NCI-H526 treated with DMSO at 0.1 percent for 48 hours (cell line): ENCODE measurements around the gene SLCO4C1.
"Not testable (repeated sequence)": the region's sequence is repeated elsewhere in the genome, so short reads cannot be mapped to it uniquely, and the experiment has no call there.

Source experiments
- DNase-seq: peaks from one replicate; lab custom pipeline; 2025; lab: John Stamatoyannopoulos, UW

The SLCO4C1 gene, protein sequence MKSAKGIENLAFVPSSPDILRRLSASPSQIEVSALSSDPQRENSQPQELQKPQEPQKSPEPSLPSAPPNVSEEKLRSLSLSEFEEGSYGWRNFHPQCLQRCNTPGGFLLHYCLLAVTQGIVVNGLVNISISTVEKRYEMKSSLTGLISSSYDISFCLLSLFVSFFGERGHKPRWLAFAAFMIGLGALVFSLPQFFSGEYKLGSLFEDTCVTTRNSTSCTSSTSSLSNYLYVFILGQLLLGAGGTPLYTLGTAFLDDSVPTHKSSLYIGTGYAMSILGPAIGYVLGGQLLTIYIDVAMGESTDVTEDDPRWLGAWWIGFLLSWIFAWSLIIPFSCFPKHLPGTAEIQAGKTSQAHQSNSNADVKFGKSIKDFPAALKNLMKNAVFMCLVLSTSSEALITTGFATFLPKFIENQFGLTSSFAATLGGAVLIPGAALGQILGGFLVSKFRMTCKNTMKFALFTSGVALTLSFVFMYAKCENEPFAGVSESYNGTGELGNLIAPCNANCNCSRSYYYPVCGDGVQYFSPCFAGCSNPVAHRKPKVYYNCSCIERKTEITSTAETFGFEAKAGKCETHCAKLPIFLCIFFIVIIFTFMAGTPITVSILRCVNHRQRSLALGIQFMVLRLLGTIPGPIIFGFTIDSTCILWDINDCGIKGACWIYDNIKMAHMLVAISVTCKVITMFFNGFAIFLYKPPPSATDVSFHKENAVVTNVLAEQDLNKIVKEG

DNA sequence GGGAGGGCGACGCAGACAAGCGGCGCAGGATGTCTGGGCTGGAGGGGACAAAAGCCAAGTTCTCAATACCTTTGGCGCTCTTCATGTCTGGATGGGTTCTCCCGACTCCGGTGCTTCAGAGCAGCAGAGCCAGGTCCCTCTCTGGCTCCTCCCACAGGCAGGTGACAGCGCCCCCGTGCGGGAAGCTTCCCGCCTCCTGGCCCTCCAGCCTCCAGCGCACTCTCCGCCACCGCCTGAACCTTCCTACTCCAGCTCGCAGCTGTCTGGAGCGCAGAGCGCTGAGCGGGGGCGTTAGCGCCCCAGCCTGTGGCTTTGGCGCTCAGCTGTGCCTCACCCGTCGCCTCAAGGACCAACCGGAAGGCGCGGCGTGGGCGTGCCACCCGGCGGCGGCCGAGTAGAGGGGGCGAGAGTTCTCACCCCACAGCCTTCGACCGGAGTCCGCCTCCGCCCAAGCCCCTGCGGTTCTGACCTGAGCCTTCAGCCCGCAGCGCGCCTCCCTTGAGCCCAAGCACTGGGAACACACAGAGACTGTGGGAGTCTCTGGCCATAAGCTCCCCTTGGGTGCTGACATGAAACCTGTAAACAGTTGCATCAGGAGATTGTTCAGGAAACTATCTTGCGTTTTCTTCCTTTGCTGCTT lies at the start of gene SLCO4C1:
TSS of gene SLCO4C1 (minus strand) at position 107 of the 640 bp plus-strand sequence. CDS start at position 85, 22 bp downstream.
- peak; percentile 26 for DNase-seq

DNA sequence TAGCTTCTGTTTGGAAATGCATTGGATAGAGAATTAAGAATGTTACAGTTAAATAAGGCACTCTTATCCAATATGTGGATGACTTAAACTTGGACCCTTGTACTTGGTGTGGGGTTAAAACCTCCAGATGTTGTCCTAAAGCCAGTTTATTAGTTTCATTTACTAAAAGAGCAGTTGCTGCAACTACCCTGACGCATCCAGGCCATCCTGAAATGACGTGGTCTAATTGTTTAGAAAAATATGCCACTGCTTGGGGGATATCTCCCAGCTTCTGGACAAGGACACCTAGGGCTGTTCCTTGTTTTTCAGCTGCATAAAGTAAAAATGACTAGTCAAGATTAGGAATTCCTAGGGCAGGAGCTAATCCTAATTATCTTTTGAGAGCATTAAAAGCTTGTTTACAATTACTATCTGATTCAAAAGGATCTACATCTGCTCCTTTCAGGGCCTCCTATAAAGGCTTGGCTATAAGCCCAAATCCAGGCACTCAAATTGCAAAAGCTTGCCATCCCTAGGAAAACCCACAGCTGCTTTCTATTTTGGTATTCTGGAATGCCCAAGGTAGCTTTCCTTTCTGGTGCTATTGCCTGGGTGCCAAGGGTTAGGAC lies 45.7 kb upstream of the SLCO4C1 start:
- no peak for DNase-seq

DNA sequence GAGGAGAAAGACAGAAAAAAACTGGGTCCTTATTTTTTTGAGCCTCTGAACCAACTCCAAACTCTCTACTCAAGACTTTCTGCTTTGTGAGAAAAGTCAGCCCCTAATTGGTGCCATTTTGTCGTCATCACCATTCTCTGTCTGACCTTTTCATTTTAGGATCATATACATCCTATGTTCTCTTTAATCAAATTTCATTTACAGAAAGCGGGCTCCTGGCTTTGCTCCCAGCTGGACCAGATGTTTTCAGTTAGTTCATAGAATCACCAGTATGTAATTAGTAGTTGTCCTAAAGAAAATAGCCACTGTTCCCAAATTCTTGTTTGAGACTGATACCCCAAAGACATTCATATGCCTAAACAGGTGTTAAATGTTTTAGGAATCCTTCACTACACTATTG lies 28.6 kb upstream of the SLCO4C1 start:
- no peak for DNase-seq

DNA sequence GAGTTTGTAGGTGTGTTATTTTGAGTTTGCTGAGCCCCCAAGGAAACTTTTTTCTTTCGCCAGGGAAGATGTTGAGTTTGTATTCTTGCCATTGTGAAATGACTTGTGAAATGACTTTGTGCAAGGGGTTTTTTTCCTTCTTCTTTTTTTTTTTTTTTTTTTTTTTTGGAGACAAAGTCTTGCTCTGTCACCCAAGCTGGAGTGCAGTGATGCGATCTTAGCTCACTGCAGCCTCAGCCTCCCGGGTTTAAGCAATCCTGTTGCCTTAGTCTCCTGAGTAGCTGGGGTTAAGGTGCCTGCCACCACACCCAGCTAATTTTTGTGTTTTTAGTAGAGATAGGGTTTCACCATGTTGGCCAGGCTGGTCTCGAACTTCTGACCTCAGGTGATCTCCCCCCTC lies 22.7 kb upstream of the SLCO4C1 start:
- not testable (repeated sequence) for DNase-seq

DNA sequence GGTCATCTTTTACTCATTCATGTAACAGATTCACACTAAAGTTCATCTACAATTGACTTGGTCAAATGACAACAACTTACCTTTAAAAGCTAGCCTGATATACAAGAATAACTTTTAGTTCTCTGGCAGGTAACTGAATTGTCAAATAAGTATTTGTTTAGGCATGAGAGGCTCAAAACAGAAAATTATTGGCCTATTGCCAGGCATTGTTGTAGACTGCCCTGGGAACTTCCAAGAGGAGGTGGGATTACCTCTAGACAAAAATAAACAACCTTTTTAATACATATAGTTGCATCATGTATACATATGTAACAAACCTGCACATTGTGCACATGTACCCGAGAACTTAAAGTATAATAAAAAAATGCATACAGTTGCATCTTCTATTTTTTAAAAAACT lies 18.2 kb upstream of the SLCO4C1 start:
- peak; percentile 17 for DNase-seq

DNA sequence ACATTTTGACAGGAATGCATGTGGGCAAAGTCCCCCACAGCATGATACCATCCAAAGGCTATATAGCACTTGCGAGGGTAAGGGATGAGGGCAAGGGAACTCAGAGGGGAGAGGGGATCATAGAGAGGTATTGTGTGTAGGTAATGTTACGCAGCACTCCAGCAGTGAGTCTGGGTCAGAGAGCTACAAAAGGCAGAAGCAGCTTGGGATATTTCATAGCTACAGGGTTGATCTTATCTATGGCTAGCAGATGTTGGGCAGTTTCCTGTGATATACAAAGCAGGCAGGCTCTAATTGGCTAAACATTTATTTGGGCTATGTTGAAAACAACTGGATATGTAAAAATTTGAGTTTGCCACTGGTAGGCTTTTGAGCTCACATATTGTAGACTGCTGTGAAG lies 17.8 kb upstream of the SLCO4C1 start:
- peak; percentile 12 for DNase-seq

DNA sequence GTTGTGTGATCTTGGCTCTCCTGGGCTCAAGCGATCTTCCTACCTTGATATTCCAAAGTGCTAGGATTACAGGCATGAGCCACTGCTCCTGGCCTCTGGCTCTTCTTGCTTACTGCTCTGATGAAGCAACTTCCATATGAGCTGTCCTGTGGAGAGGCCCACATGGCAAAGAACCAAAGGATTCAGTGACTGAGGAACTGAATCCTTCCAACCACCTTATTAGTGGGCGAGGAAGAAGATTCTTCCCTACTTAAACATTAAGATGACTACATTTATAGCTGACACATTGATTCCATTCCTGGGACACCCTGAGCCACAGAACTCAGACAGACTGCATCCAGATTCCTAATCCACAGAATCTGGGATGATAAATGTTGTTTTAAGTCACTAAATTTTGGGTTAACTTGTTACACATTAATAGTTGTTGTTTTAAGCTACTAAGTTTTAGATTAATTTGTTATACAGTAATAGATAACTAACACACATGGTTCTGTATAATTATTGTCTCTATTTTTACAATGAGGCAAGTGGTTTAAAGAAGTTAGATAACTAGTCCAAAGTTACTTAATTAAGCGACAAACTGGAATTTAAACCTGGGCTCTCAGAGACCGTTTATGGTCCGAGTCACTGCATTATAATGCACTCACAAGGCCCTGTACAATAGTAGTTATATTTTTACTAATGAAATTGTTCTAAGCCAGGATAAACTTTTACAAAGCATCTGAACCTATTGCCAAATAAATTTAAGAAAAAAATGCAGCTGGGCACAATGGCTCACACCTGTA lies 16.7 kb upstream of the SLCO4C1 start:
- DNase-seq, result no peak

DNA sequence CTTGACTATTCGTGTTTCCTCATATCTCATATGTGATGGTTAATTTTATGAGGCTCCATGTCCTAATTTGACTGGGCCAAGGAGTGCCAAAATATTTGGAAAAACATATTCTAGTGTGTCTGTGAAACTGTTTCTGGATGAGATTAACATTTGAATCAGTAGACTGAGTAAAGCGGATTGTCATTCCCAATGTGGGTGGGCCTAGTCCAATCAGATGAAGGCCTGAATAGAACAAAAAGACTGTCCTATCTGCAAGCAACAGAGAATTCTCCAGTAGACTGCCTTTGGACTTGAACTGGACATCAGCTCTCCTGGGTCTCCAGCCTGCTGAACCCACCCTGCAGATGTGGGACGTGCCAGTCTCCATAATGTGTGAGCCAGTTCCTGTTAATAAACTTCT lies 13.5 kb upstream of the SLCO4C1 start:
- DNase-seq, result no peak

DNA sequence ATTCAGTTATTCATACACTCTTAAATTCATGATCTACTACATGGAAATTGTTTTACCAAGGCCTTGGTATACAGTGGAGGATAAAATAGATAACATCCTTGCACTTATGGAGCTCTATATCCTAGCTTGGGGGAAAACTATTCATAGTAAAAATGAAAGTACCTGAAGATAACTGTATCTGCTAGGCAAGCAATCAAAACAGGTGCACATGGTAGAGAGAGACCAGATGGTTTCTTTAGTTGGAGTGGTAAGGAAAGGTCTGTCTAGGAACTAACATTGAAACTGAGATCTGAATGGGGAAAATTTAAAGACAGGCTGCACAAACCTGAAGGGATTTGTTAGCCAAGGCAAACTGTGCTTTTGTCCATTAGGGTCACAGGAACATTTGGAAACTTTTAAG lies 11.1 kb upstream of the SLCO4C1 start:
- no peak for DNase-seq

DNA sequence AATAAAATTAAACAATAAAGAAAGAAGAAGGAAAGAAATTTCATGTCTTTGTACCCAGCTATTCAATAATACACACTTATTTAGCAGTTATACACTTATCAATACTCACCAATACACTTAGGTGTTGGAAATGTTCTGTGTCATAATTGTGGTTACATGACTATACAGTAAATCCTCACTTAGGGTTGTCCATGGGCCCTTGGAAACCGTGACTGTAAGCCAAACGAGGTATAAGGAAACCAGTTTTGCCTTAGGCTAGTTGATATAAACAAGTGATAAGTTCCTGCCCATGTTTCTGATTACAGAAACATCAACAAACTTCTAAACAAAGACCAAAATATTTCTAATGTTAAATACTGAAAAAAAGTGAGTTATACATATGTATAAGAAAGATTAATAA lies 10.0 kb upstream of the SLCO4C1 start:
- no peak for DNase-seq

DNA sequence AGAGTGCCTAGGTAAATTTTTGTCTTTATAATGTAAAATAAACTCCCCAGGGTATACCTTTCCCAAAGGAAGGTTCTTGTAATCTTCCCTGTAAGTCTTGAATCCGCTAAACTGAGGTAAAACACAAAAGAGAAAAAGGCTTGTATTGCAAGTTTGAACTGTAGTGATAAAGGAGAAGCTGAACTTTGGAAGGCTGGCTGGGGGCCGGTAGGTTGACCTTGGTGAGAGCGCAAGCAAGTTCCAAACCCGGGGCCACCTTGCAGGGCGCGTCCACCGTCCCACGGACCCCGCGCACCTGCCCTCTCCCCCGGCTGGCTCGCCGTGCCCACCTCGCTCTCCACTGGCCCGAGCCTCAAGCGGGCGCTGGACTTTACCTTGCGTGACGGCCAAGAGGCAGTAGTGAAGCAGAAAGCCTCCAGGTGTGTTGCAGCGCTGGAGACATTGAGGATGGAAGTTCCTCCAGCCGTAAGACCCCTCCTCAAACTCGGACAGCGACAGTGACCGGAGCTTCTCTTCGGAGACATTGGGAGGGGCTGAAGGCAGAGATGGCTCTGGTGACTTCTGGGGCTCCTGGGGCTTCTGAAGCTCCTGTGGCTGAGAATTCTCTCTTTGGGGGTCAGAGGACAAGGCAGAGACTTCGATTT lies 428 bp downstream of the SLCO4C1 start:
- no peak for DNase-seq

DNA sequence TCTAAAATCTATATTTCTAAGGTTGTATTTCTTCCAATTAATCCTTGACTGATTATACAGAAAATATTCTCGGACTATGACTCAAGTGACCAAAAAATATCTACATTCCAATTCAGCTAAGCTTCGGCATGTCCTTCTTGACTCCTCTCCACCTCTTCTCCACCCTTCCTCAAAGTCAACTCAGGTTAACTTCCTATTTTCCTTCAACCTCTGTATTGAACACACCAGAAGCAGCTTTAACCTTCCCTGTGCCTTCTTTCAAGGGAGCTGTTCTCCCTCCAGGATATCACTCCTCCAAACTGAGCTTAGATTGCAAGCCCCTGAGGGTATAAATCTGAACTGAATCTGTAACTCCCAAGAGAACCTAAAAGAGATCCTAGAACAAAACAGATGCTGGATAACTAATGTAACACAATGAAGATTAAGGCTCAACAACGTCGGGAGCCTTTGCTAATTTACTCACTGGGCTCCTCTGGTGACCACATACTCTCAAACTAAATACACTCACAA lies 1.1 kb downstream of the SLCO4C1 start:
- DNase-seq, result no peak

DNA sequence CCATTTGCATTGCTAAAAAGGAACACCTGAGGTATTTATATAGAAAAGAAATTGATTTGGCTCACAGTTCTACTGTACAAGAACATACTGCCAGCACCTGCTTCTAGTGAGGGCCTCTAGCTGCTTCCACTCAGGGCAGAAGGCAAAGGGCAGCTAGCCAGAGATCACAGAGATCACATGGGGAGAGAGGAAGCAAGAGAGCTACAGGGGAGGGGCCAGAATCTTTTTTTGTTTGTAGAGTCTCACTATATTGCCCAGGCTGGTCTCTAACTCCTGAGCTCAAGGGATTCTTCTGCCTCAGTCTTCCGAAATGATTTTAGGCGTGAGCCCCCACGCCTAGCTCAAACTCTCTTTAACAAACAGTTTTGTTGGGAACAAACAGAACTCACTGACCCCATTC lies 6.1 kb downstream of the SLCO4C1 start:
- DNase-seq, result no peak

DNA sequence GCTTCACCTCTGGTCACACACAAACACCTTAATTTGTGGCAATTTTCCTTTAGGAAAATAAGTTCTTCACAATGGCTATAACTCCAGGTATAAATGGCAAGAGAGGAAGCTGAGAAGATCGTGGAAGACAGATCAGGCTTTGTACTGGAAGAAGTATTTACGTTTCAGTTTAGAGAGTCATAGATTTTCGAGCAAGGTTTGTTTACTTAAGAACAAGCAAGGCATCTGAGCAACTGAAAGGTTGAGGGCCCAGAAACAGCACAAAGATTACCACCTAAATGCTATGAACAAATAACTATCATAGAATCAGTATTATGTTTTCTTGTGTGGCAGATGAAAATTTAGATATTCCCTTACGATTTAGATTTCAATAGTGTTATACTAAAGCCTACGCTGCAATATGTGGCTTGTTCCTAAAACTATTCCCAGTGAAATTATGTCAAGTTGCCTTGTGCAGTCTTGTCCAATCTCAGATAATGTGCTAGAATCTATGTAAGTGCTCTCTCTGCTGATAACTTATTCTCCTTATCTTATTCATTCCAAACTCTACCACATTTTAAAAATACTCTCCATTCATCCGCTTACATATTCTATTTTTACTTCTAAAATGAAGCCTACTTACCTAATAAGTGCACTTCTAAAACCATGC lies 6.7 kb downstream of the SLCO4C1 start:
- DNase-seq, result no peak

DNA sequence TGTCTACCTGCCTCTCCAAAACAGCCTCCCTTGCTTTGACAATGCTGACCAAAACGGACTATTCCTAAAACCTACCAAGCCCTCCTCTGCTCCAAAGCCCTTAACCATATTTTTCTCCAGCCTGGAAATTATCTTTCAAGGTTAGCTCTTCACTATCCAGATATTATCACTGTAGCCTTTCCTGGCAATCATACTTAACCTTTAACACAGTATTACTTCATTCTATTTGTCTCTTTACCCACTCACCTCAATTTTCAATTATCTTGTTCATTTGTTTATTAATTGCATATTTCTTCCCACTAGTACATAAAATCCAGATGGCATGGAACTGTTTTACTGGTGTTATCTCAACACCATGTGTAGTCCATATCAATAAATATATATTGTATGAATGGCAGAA lies 7.5 kb downstream of the SLCO4C1 start:
- DNase-seq, result no peak

DNA sequence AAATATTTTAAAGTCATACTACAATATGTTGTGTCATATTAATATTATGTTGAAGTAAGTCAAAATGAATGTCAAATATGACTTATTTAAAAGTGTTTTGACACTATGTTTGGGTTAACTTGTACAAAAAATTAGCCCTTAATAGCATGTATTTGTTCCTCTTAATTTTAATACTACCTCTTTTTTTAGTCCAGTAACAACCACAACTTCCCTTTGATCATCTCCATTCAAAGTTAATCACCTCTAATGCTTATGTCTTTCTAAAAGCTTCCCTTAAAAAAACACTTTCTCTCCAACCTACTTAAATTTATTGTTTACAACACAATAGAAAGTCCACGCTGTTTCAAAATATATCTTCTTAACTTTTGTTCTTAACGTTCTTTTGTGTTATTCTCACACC lies 9.6 kb downstream of the SLCO4C1 start:
- DNase-seq, result no peak

DNA sequence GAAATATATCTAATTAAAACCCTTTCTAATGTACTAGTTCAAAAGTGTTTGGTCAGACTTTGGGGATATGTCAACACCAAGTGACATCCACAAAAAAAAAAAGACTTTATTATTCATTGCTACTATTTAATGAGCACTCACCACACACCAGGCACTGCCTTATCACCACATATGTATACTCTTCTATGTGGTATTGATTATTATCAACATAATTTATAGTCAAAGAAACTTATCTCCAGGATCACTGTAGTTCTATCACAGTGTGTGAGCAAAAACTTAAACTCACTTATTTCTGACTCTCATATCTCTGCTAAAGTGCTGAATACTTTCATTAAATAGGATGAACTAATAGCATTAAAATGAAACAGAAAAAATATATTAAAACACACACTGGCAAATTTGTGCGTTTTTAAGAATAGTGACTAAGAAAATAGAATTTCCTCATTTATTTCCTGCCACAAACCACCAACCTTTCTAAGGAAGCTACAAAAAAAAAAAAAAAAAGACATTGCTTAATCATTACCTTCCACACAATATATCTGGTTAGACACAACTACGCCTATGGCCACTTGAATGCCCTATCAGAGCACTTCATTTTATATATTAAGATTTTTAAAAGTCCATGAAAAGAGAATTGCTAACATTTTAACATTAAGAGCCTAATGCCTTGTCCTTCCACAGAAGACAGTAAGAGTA lies 12.8 kb downstream of the SLCO4C1 start:
- DNase-seq, result no peak

DNA sequence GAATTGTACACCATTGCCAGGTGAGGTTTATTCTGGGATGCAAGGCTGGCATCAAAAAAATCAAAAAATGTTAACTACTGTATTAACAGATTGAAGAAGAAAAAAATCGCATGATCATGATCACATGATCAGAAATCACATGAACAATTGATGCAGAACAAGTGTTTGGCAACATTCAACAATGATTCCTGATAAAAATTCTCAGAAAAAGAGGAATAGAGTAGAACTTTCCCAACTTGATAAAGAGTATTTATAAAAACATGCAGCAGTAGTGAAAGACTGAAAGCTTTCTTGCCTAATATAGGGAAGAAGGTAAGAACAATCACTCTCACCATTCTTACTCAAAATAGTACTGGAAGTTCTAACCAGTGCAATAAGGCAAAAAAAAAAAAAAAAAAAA lies 16.4 kb downstream of the SLCO4C1 start:
- DNase-seq, result no peak

DNA sequence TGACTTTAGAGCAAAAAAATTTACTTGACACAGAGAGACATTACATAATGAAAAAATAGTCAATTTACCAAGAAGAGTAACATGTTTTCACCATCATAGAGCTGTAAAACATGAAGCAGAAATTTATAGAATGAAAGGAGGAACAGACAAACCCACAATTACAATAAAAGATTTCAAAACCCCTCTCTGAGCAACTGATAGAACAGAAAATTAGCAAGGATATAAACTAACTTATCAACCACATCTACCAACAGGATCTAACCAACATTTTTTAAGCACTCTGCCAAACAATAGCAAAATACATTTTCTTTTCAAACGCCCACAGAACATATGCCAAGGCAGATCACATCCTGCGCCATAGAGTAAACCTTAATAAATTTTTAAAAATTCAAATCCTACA lies 17.9 kb downstream of the SLCO4C1 start:
- no peak for DNase-seq

DNA sequence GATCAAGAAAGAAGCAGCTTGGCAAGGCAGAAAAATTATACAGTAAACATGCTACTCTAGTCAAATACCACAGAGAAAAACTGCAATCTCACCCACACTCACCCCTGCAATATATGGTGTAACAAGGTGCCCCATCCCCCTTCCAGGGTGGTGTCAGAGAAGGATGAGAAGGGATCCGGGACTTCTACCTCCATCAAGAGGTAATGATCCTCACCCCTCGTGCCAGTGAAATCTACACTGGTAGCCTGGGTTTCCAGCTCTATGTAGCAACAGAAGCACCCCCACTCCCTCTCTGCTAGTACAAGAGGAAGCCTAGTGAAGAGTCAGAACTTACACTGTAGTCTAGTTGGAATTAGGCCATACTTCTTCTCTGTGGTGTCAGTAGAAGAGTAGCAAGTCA lies 18.9 kb downstream of the SLCO4C1 start:
- DNase-seq, result no peak
